Stimulated activated CD4-positive, alpha-beta T cell treated with anti-CD3 and anti-CD28 coated beads, Interleukin-4, amount 100 ng/mL, for 4 hours (primary cell): ENCODE results near the gene TOR4A.
"Not testable (repeated sequence)": the region's sequence is repeated elsewhere in the genome, so short reads cannot be mapped to it uniquely, and the experiment has no call there.

Experiments used
- DNase-seq, 2 experiments: peaks; one replicate each; pipeline ENCODE4 v3.0.0-alpha.2; 2020

Gene TOR4A

DNA sequence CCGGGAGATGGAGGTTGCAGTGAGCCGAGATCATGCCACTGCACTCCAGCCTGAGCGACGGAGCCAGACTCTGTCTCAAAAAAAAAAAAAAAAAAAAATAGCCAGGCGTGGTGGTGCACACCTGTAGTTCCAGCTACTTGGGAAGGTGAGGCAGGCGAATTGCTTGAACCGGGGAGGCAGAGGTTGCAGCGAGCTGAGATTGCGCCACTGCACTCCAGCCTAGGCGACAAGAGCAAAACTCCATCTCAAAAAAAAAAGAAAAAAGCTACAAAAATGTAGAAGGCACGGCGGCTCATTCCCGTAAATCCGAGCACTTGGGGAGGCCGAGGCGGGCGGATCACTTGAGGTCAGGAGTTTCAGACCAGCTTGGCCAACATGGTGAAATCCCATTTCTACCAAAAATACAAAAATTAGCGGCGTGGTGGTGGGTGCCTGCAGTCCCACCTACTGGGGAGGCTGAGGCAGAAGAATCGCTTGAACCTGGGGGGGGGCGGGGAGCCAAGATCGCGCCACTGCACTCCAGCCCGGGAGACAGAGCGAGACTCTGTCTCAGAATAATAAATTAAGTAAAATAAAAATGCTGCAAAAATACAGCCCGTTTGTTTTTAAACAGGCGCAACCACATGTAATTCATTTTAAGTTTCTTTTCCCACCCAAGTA, 37.9 kb upstream of the TOR4A start:
- not testable (repeated sequence) for DNase-seq

DNA sequence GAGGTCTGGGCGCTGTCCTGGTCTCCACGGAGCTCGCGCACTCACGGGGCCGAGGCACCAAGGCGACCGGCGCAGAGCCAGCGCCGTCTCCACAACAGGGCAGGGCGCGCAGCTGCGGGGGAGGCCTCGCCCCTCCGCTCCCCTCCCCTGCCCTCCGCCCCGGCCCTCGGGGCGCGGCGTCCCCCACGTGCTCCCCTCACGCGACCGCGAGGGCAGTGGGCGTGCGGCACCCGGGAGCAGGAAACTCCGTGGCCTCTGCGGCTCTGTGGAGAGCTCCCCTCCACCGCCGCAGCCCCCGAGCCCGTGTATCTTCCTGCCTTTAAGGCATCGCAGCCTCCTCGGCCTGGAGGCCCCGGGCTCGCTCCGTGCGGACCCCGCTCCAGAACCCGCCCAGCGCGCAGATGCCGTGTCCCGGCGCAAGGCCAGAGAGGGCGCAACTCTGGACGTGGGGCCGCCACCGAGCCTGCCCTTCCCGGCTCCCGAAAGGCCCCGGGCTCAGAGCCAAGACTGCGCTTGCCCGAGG, 37.1 kb upstream of the TOR4A start:
- DNase-seq, result peak; percentile 69 to 80

DNA sequence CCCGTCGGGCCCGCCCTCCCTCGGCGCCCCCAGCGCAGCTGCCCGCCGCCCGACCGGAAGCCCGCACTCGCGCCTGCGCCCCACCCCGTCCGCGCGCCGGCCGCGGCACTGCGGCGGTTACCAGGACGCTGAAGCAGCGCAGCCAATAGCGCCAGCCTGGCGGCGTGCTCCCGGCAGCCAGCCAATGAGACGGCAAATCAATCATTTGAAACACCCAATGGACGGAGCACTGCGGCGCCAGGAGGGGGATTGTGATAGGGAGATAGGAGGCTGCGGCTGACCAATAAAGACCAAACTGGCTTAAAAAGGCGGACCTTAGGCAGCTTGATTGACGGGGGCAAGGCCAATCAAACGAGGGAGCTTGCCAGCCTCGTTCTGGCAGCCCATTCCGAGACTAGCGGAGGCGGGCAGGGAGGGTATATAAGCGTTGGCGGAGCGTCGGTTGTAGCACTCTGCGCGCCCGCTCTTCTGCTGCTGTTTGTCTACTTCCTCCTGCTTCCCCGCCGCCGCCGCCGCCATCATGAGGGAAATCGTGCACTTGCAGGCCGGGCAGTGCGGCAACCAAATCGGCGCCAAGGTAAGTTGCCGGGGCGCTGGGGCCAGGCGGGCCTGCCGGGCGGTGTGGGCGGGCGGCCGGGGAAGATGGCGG, 36.6 kb upstream of the TOR4A start, which contains the start of gene TUBB4B:
Gene TUBB4B, plus strand, starts transcription at position 447 of the 649 bp plus-strand sequence. Its CDS starts 74 bp downstream, at position 521.
- DNase-seq, result peak; percentile 92 to 99

DNA sequence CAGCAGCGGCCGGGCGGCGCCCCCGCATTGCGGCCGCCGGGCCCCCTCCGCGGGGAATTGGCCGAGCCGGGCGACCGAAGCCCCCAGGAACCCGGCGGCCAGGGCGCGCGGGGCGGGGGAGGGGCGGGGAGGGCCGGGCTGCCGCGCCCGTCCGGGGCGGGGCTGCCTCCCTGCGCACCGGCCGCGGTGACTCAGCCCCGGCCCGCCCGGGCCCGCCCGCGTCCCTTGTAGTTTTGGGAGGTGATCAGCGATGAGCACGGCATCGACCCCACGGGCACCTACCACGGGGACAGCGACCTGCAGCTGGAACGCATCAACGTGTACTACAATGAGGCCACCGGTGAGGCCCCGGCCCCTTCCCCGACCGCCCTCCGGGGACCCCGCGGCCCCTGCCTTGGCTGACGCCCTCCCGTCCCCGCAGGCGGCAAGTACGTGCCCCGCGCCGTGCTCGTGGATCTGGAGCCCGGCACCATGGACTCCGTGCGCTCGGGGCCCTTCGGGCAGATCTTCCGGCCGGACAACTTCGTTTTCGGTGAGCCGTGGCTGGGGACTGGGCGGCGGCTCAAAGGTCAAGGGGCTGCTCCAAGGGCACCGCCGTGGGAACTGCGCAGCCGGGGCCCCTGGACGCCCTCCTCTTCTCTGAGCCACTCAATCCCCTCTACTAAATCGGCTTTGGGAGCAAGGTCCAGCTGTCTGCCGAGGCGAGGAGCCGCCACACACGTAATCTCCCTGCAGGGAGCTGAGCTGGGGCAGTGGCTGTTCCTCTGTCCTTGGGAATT, 35.8 kb upstream of the TOR4A start:
- peak; percentile 73 to 77 for DNase-seq

DNA sequence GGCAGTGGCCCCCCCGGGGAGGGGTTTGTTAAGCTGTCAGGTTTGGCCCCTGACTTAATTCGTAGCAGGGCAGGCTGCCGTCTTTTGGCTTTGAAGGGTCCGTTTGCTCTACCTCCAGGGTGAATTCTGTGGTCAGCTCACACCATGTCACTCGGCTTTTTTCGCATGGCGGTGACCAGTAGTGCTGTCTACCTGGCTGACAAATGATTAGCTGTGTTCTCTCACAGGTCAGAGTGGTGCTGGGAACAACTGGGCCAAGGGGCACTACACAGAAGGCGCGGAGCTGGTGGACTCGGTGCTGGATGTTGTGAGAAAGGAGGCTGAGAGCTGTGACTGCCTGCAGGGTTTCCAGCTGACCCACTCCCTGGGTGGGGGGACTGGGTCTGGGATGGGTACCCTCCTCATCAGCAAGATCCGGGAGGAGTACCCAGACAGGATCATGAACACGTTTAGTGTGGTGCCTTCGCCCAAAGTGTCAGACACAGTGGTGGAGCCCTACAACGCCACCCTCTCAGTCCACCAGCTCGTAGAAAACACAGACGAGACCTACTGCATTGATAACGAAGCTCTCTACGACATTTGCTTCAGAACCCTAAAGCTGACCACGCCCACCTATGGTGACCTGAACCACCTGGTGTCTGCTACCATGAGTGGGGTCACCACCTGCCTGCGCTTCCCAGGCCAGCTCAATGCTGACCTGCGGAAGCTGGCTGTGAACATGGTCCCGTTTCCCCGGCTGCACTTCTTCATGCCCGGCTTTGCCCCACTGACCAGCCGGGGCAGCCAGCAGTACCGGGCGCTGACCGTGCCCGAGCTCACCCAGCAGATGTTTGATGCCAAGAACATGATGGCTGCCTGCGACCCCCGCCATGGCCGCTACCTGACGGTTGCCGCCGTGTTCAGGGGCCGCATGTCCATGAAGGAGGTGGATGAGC, 35.0 kb upstream of the TOR4A start:
- DNase-seq, result no peak

DNA sequence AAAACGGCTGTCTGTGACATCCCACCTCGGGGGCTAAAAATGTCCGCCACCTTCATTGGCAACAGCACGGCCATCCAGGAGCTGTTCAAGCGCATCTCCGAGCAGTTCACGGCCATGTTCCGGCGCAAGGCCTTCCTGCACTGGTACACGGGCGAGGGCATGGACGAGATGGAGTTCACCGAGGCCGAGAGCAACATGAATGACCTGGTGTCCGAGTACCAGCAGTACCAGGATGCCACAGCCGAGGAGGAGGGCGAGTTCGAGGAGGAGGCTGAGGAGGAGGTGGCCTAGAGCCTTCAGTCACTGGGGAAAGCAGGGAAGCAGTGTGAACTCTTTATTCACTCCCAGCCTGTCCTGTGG, 34.3 kb upstream of the TOR4A start:
- not testable (repeated sequence) for DNase-seq

DNA sequence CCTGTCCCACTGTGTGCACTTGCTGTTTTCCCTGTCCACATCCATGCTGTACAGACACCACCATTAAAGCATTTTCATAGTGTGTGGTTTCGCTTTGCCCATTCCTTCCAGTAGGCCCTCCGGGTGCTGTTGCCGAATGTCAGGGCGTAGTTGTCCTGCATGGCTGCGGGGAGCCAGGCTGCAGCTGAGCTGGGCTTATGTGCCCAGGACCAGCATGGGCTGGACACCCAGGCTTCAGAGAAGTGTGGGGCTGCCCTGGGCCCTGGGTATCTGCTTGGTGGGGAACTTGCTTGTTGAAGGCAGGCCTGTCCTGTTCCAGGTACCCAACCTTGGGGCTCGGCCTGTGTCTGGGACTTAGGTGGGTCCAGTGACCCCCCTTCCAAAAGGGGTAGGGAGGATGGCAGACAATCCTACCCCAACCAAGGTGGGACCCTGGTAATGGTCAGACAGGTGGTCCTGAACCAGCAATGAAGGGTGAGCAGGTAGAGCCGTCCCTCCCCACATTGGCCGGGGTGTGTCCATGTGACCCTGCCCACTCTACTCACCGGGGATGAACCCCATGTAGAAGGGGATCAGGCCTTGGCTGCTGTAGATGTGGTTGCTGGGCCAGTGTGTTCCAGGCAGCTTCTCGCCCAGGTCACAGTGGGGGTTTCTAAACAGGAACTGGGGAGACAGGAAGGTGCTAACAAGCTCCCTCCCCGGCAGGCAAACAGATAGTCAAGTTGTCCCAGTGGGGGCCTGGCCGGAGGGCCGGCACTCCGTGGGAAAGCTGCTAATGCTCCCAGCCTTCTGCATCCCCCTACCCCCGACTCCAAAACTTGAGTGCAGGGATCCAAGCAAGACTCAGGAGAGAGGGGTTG, 33.7 kb upstream of the TOR4A start:
- no peak for DNase-seq

DNA sequence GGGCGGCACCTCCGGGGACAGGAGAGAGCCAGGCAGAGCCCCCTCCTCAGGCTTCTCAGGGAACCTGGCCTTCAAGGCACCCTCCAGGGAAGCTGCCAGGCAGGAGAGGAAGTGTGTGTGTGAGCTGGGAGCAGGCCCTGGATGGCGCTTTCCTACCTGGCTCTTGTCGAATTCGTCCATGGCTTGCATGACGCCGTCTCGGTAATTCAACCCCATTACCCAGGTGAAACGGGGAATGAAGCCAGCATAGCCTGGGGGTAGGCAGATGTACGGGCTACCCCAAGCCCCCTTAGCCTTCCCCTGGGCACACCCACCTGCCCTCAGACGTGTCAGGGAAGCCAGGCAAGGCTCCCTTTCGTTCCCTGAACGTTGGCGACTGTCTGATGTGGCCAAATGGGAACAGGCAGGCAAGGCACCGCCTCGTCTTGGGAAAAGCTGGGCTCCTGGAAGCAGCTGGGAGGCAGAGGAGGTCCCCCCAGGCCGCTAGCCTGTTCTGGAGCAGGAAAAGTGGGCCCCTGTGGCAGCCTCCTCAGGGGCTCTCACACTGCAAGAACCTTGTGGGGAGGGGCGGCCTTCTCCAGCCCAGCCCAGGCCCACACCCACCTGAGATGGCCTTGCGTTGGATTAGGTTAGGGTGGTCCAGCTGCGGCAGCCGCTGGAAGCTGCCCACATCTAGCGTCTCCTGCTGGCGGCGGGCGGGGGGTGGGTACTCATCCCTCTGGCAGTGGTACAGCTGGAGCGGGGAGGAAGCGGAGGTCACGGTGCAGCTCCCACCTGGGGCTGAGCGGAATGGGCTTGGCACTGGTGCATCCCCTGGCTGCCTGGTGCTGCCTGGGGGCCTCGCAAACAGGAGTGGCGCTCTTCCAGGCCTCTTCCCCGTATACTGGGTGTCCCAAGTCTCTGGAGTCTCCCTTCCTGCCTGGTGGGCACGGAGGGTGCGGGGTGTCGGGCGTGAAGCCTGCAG, 32.8 kb upstream of the TOR4A start:
- DNase-seq, result no peak

DNA sequence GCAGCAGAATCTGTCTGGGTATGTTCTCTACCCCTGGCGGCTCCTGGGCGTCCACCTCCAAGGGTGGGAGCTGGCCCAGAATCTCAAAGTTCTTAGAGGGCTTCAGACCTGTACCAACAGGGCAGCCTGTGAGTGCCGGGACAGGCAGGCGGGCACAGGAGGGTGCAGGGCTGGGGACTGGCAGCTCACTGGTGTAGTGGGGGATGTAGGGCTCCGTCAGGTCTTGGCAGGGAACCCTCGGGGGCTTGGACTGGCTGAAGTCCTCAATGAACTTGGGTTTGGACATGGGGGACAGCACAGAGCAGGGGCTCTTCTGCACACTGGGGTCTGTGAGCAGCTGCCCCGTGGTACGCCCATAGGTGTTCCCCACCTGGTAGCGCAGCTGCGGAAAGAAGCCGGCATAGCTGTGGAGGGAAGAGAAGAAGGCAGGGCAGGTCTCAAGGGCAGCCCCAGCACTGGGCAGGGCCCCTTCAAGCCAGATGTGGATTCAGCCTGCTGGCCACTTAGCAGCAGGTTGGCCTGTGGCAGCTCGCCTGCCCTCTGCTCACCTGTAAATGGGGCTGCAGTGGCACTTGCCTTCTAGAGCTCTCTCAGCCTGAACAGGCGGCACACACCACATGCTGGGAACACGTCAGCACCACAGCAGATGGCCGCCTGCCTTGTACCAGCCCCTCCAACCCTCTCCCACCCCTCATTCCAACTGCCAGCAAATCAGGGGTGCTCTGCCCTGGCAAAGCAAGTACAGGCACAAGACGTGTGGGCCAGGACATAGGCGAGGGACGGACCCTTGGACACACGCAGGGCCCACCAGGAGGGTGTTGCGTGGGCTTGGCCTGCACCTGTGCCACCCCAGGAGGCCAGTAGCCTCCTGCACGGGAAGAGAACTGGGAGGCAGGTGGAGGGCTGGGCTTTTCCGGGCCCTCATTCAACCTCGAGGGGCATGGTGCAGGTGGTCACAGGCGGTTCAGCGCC, 31.8 kb upstream of the TOR4A start:
- no peak for DNase-seq

DNA sequence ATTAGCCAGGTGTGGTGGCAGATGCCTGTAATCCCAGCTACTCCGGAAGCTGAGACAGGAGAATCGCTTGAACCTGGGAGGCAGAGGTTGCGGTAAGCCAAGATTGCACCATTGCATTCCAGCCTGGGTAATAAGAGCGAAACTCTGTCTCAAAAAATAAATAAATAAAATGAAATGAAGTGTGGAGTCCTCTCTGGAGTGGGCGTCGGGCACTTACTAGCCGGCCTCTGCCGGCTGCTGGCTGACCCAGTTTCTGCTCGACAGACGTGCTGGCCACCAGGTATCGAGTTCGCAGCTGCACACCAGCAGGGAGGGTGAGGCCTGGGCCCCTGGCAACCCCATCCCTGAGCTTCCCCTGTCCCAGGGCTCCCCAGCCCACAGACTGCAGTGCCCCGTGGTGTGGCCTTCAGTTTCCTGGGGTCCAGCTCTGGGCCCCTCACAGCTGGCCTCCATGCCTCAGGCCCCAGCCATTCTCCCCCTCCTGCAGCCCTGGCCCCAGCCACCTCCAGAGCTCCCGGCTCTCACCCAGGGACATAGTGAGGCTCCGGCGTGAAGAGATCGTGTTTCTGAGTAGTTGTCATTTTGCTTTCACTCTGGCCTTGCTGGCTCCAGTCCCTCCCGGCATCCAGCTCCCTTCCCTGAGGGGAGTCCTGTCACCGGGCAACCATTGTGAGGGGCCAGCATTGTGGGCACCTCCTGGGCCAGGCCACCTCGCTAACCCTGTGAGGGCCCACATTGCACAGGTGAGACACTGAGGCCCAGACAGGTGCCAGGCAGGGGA, 30.2 kb upstream of the TOR4A start:
- DNase-seq, result no peak

DNA sequence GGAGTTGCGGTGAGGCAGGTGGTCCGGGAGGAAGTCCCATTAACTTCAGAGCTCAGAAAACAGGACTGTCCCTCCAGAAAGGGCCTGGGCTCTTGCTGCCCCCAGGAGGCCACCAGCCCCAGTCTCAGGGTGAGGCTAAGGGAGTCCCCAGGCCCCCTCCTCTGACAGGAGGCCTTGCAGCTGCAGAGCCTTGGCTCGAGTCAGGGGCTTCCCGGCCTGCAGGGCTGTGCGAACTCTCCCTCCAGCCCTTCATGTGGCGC, 29.7 kb upstream of the TOR4A start:
- no peak for DNase-seq

DNA sequence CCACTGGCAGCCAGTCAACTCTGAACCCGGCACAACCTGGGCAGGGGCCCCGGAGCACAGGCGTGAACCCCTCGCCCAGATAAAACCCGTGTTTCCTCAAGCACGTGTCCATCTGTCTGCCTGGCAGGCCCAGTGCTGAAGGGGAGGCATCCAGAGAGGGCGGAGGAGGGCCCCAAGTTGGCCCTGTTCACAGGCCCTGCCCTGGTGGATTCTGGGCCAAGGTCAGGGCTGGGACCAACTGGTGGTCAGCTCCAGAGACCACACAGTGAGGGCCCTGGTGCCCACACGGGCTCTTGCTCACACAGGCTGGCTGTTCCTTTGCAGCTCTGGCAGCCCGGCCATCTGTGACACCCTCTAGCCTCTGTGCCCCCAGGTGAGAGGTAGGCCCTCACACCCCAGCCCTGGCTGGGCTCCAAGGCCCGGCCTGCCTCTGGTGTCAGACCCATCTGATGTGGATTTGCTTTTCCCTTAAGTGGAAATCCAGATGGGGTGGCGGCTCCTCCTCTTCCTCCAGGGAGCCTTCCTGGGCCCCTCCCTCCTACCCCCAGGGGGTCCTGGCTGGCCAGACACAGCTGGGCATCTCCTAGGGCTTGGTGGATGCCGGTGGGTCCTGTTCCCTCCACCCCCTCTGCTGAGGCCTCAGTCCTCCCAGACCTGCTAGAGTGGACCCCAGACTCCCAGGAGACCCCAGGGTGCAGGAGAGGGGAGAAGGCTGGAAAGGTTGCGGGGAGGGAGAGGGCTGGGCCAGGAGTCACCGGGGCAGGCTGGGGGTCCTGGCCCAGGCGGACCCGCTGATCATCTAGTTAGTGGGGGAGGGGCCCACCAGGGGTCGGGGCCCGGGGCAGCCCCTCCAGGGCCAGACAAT, 27.0 kb upstream of the TOR4A start:
- DNase-seq, result no peak

DNA sequence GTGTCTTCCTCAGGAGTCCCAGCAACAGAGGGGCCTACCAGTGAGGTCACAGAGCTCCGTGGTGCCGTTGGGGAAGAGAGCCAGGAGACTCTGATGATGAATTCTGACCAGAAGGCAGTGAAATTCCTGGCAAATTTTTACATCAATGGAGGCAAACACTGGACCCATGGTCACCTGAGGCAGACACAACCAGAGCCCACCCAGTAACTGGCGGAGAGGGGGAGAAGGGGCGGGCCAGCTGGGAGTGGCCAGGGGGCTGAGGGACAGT, 26.4 kb upstream of the TOR4A start, which contains the start of gene STPG3:
Gene STPG3, plus strand, starts transcription at position 93 of the 268 bp plus-strand sequence. Its CDS starts 1 bp downstream, at position 94.
- no peak for DNase-seq

DNA sequence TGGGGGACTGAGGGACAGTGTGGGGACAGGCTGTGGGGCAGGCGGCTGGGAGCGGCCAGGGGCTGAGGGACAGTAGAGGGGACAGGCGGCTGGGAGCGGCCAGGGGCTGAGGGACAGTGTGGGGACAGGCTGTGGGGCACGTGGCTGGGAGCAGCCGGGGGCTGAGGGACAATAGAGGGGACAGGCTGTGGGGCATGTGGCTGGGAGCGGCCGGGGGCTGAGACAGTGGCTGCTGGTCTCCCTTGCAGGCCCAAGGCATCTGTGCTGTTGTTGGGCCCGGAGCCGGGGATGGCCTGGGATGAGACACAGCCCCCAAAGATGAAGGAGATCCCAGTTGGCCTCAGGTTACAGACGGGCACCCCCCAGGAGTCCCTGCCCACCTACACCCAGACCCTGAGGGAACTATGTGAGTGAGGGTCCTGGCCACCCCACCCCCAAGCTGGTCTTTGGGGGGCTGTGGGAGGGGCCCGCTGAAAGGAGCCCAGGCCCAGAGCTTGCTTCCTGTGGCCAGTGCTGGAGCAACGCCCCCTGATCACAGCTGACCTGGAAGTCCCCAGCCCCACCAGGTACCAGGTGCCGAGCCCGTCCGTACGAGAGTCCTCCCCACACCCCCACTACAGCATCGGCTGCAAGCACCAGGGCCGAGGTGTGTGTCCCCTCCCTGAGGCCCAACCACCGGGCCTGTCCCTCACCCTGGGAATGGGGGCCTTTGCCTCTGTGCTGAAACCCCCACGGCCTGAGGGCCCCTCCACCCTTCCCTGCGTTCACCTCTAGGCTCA, 25.8 kb upstream of the TOR4A start:
- DNase-seq, result no peak

DNA sequence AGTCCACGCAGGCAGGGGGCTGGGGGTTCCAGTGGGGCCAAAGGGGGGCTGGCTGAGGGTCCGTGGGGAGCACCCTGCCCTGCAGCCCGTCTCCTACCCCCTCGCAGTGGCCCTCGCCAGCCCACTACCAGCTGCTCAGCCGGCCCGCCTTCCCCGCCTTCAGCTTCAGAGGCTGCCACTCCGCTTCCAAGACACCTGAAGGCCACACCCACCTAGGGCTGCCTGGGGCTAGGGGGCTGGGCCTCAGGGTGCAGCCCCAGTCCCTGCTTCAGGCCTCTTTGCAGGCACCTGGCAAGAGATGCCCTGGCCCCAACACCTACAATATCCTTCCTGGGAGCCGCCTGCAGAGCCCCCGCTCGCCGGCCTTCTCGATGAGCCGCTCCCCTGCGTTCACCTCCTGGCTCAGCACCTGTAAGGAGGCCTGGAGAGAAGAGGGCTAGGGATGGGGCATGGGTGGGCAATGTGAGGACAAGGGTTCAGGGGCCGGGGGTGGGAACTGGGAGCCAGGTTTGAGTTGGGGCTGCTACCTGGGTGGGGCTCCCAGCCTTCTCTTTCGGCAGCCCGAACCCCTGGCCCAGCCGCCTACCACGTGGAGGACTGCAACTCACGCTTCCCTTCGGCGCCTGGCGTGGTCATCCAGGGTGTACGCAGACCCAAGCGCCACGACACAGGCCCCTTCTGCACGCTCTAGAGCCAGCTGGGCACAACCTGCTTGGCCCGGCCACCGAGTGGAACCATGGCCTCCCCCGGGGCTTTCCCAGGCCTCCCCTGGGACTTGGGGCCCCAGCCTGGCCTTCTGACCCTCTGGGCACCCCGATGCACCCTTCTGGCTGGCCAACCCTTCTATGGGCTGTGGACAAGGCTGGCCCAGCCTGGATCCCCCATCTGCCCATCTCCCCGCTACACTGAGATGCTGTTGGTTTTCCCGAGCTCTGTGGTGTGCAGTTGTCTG, 24.7 kb upstream of the TOR4A start:
- DNase-seq, result no peak
